GF-D8 (cell line): Measurements from ENCODE around the gene RRM2.
"Not testable (repeated sequence)": the region's sequence is repeated elsewhere in the genome, so short reads cannot be mapped to it uniquely, and the experiment has no call there.

Source experiments
- DNase-seq: peaks from one replicate; lab custom pipeline; 2025; lab: John Stamatoyannopoulos, UW

Gene RRM2

DNA sequence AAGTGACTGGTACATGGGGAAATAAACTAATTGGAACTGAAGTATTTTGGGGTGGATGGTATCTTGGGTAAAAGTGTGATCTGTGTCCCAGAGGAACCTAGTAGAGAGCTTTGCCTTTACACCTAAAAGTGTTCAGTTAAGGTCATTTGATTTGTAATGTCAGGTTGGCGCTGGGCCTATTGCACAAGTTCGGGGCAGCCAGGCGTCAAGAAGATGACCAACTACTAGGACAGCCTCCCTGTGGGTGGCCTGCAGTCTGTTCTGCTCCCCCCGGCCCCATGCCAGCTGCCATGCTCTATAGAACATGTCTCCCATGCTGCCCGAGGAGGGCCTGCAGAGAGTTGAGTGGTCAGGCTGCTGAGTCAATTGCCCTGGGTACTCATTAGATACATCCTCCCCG is 10.1 kb downstream of the RRM2 start:
- no peak for DNase-seq

DNA sequence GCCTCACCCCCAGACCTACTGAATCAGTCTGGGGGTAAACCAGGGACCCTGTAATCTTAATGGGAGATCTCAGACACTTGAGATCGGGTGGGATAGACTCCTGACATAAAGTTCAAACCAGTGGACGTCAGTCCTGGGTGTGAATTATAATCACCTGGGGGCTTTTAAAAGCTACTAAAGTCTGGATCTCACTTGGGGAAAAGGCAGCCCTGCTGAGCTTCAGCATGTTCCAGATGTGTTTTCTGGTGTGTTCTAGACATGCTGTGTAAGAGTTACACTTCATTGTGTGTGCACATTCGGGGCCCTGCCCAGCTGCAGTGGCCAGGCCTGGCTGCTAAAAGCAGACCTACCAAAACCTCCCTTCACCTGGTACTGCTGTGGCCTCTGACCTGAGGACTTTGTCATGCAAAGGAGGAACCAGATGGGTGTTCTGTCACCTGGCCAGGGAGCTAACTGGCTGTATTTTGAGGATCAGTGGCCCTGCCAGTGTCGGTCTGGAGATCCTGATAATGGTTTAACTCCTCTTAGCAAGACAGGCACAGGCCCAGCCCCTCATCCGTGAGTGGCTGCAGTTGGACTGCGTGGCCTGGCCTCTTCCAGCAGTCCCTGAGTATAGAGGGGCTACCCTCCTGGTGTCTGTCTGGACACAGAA is 10.6 kb downstream of the RRM2 start:
- DNase-seq: no peak

DNA sequence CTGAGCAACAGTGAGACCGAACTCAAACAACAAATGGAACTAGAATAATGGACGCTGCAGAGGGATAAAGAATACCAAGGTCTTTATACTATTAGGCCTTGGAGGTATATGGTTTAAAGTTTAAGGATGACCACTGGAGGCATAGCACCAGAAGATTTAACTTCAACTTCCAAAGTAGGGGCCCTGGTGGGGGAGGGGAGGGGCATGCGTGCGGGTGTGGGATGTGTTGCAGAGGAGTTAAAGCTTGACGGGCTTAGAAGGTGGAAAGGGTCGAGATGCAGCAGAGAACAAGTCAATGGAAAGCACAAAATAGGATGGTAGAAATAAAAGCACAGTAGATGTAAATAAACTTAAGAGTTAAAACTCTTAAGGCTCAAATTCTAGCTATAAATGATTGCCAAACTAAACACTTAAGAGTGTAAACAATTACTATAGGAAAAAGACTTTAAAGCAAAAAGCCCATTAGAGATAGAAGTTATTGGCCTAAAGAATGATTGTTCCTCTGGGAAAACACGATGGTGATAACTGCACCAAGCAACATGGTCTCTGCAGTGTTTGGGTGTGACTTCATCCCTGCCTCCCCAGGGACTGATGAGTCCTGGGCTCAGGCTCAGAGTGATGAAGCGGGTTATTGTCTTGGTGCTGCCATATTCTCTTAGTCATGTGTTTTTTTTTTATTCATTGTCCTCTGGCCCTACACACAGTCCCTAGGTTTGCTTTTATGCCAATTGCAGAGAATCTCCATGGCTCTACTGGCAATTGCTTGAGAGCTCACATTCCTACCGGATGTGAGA is 13.0 kb downstream of the RRM2 start:
- DNase-seq: no peak

DNA sequence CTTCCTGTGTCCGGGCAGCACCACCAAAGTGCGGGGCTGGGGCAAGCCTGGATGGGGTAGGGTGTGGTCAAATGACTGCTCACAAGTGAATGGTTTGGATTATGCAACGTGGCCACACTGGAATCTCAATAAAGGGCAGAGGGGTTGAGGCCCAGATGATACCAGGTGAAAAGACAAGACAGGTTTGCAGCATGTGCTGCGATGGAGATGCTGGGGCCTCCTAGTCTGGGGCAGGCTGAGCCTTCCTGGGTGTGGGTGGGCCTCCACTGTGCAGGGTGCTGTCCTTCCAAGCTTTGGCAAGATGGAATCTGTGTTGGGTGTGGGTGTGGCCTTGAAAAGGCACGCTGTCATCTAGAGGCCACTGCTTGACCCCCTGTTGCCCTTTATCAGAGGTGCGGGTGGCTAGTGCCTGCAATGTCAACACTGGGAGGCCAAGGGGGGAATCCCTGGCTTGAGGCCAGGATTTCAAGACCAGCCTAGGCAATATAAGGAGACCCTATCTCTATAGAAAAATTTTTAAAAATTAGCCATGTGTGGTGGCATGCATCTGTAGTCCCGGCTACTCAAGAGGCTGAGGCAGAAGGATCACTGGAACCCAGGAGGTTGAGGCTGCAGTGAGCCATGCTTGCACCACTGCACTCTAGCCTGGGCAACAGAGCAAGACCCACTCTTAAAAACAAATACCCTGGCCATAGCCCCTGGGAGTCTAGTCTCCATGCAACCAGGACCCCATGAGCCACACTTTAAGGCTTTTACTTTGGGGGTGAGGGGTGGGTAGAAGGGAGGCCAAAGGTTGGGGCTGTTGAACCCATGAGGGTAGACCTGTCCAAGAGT is 13.8 kb downstream of the RRM2 start:
- no peak for DNase-seq

DNA sequence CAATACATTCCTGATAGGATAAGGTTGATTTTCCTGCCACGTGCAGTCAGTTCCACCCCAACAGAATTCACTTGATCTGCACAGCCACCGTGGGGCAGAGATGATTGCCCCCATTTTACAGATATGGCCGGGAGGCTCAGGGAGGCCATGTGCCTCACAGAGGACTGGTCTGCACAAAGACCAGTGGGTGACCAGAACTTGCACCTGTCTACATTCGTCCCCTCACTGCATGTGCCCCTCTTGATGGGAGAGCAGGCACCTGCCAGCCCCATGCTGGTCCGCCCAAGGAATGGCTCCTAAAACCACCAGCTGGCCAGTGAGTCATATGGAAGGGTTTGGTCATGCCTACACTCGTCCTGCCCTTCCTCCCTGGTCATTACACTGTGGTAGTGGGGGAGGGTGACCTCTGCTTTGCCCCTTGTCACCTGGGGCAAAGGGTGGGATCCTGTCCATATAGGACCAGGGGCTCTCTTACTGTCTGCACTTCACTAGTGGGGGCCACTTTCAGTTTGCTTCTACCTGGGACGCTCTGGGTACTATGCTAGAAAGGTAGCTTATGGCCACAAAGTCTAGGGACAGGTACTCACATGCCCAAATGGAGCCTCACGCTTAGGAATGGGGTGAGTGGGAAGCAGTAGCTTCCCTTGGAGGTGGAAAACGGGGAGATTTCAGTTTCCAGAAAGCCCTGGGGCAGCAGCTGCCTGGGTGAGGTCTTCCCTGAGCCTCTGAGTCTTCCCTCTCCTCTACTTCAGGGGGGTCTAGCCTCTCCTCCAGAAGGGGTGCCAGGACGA is 14.7 kb downstream of the RRM2 start:
- DNase-seq: no peak

DNA sequence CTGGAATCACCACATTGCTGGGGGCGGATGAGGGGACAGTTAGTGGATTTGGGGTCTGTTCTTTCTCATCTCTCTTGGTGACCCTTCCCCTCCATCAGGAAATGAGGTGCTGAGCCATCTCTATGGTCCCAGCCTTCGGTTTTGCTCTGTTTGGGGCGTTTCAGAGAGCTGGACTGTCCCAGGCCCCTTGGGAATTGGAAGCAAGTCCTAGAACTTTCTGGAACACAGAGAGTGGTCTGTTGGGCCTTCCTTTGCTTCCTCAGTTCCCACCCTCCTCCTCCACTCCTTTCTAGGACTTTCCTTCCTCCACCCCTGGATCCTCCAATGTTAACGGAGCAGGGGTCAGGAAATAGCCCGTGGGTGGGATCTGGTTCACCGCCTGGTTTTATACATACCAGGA is 17.0 kb downstream of the RRM2 start:
- DNase-seq: no peak

DNA sequence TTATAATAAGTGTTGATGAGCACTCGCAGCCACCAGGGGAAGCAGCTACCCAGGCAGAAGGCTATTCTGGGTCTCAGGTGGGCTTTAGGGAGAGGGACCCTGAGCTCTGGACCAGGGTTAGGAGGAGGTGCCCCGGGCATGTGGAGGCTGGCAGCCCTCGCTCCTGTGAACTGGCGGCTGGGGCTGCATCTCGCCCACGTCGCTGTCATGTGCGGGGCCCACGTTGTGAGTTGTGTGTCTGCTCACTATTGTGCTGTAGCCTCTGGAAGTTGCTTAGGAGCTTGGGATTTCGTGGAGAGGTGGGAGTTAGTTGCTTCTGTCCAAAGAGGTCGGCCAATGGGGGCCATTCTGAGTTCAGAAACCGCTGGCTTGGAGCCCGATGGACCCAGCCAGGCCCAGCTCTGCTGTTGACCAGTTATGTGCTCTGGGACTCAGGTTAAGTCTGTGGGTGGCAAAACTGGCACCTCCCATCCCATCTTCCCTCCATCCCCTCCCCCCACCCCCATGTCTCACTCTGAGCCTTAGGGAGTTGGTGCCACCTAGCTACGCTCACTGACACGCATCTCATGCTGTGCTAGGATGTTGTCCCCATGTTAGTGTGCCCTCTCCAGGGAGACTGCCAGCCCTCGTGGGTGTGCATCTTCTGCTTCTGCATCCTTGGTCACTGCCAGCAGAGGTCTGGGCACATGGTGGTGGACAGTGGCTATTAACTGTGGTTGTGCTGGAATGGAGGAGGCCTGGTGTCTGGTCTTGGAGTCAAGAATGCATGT is 18.5 kb downstream of the RRM2 start:
- DNase-seq: no peak

DNA sequence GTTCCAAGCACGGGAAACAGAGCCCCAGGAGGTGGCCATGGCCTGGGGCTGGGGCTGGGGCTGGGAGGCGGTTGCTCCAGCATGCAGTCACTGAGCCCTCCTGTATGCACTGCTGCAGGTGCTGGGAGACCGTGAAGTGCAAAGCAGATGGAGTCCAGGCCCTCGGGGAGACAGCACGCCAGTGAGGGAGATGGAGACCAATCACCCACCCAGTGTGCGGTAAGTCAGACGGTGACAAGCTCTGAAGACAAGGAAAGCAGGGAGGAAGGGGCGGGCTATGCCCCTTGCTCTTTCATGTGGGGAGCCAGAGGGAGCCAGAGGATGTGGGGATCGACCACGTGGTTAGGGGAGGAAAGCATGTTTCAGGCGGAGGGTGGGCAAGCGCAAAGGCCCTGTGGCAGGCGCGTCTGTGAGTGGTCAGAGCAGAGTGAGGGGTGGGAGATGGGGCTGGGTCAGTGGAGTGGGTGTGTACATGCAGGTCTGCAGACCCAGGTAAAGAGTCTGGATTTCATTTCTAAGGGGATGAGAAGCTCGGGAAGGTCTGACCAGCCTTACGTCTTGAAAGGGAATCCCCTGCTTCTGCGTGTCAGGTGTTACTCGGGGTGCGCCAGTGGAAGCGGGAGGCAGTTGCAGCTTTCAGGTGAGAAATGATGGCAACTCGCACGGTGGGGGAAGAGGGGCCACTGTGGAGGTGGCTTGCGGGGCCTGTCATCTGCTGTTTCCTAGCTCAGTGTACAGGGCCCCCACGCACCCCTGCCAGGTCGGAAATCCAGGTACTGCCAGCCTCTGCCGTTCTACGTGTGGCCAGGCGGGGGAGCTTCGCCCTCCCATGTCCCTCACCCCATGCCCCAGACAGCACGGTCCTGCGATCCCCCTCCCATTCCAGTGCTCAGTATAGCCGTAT is 19.4 kb downstream of the RRM2 start:
- no peak for DNase-seq

DNA sequence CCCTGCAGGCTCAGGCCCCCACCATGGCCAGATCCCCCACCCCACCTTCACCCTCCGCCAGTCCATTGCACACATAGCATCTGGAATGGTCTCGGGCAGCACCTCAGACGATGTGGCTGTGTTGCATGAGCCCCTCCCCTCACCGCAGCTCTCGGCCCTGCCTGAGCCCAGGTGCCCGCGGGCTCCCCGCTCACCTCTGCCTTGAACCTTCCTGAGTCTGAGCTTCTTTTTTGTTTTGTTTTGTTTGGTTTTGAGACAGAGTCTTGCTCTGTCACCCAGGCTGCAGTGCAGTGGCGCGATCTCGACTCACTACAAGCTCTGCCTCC is 20.1 kb downstream of the RRM2 start:
- no peak for DNase-seq

DNA sequence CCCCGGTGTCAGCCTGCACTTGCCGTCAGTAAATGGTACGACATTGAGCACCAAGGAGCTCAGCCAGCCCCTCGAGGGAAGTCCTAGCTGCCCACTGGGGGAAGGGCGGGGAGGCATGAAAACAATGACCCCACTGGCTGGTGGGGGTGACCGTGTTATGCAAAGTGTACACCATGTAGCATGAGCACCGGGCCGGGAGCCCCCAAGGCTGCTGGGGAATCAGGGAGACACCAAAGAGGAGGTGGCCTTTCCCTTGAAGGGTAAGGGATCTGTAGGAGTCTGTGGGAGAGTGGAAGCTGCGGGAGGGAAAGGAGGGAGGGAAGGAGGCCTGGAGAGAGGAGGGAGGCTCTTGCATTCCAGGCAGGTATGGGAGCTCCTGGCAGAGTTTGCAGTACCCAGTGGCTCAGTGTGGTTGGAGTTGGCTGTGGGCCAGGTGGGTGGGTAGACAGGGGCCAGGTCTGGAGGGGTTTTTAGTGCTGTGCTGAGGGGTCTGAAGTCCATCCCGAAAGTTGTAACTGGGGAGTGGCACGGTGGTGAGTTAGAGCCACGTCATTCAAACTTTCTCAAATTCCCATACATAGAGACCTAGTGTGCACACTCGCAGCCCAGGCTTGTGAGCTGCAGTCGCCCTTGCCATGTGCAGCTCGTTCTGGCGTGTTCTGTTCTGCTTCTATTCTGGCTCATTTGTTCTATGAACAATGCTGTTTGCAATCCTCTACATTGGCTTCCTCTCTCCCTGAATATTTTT is 22.4 kb downstream of the RRM2 start:
- no peak for DNase-seq

DNA sequence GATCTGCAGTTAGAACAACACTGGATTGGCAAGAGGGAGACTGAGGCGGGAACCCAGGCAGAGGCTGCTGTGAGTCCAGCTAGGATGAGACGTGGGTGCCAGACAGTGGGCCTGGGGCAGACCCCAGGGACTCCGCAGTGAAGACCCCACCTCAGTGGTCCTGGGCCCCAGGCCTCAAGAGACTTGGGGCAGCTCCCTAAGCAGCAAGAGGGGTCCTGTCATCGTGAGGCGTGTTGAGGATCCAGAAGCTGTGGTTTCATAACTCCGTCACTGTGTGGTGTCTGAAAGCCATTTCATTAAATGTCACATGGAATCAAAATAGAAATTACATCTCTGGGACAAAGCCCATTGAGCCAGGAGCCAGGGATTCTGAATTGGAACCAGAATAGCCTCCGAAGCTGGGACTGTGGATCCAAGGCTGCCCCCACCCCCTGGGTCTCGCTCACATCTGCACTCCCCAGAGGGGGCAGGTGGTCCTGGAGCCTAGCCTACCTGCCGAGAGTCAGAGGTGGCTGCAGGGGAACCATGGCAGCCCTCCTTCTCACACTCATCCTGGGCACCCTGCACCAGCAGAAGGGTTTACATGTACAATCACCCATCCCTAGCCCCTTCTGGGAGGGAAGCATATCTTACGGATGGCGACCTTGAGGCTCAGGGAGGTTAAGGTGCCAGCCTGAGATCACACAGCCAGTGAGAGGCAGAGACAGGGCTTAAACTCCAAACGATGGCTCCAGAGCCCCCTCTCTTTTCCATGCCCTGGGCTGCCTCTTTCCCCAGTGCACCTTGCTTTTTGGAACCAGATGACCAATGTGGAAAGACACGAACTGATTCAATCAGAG is 23.2 kb downstream of the RRM2 start:
- no peak for DNase-seq

DNA sequence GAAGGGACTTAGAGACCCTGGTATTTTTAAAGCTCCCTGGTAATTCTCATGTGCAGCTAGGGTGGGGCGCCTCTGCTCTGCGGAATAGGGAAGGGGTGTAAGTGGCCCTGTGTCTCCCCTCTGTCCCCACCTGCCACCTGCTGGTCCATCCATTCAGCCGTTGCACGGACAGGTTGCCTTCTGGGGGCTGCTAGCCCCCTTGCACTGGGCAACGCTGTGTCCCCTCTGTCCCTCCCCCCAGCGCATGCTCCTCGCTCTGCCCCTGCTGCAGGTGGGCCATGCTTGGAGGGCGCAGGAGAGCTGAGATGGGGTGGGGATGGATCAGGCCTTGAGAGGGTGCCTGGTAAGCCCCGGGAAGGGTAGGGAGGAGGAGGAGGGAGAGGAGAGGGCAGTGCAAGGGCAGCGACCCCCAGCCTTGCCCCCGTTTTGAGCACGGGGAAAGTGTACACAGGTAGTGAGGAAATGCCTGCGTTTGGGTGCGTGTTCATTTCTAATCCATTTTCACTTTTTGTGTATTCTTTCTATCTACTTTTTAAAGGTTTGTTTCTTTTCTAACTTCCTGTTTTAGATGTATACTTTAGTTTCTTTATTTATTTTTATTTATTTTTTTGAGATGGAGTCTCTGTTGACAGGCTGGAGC is 23.9 kb downstream of the RRM2 start:
- DNase-seq: no peak

DNA sequence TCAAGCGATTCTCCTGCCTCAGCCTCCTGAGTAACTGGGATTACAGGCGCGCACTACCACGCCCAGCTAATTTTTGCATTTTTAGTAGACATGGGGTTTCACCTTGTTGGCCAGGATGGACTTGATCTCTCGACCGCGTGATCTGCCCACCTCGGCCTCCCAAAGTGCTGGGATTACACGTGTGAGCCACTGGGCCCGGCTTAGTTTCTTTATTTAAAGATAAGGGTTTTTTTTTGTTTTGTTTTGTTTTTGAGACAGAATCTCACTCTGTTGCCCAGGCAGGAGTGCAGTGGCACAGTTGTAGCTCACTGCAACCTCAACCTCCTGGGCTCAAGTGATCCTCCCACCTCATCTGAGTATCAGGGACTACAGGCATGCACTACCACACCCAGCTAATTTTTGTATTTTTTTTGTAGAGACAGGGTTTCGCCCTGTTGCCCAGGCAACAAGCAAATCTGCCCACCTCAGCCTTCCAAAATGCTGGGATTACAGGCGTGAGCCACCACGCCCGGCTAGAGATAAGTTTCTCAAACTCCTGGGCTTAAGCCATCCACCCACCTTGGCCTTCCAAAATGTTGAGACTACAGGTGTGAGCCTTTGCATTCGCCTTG is 24.6 kb downstream of the RRM2 start:
- DNase-seq: not testable (repeated sequence)

DNA sequence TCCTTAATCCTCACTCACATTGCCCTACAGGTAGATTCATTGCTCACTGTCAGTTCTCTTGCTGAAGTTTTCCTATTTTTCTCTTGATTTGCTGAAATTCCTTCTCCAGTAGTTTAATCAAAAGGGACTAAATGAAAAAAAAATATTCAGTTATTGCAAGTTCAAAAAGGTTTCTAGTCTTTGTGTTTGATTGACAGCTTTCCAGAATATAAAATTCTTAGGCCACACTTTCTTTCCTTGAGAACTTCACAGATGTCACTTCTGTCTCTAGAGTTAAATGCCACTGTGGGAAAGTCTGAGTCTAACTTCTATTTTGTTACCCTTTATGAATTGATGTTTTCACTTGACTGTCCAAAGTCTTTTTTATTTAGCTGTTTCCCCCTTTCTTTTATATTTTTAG is 25.7 kb downstream of the RRM2 start:
- no peak for DNase-seq

DNA sequence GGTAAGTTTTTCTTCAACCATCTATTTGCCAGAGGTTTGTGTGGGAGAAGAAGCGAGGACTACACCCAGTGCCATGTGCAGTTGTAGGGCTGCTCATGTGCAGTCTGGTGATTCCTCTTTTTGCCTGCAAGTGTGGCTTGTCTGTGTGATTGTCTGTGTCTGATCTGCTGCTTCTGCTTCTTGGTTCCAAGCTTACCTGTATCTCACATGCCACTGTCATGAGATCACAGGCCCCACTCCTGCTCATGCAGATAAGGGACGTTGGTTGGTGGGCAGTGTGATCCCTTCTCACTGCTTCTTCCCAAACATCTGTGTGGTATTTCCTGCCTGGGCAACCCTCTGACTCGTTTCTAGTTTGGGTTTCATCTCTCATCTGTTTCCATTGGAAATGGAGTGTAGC is 27.1 kb downstream of the RRM2 start:
- DNase-seq: no peak

DNA sequence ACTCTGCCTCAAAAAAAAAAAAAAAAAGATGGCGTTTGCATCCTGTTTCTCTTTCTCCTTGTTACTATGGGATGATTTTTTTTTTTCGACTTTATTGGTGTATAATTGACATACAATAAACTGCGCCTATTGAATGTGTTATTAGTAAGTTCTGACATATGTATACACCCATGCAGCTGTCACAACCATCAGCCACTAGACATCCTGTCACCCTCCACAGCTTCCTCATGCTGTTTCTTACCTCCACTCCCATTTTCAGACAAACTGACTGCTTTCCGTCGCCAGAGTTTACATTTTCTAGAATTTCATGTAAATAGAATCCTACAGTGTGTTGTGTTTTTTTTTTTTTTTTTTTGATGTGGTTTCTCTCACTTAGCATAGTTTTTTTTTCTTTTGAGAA is 27.9 kb downstream of the RRM2 start:
- no peak for DNase-seq

DNA sequence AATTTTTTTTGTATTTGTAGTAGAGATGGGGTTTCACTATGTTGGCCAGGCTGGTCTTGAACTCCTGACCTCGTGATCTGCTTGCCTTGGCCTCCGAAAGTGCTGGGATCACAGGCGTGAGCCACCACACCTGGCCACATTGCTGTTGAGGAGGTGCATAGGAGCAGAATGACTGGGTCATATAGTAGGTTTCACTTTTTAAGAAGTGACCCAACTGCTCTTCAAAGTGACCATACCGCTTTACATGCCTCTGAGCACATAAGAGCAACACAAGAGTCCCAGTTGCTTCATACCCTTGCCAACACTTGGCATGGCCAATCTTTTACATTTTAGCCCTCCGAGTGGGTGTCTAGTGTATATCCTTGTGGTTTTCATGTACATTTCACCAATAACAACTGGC is 28.9 kb downstream of the RRM2 start:
- no peak for DNase-seq

DNA sequence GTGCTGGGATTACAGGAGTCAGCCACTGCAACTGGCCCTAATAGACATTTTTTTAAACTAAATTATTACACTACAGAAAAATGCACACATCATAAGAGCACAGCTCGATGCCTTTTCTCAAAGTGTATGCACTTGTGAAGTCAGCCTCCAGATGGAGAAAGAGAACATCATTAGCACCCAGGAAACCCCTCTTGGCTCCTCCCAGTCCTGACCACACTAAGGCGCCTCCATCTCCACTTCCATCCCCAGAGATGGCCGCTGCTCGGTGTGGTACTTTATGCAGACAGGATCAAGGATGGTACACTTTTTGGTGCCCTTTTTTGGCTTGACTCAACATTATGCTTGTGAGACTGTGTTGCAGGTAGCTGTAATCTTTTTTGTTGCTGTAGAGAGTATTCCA is 34.8 kb downstream of the RRM2 start:
- DNase-seq: no peak
